HG03469 (cell line): ENCODE measurements around the gene MAP3K4.

ENCODE experiments used
- ATAC-seq: cut with Tn5 transposase; IDR thresholded peaks from one replicate; pipeline ENCODE4 v1.9.1; 2021; ENCODE audit warnings: mild to moderate bottlenecking, moderate library complexity, moderate number of reproducible peaks; ENCODE audit not compliant: unreplicated experiment

The MAP3K4 gene

DNA sequence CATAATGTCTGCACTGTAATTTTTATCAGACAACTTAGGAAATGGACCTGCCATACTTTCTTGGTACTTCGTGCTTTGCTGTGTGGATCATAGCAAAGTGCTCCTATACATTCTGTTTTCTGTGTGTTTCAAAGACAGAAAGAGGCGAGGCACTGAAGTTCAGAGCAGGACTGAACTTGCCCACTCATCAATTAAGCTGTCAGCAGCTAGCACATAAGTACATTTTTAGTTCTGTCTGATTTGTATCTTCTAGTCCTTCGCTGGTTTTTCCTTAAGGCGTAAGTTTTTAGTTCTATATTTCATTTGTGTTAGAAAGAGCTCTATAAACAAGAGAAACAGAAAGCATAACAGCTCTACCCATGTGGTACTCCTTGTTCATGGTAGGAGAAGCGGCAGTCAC lies 42.1 kb downstream of the MAP3K4 start:
- no peak for ATAC-seq

DNA sequence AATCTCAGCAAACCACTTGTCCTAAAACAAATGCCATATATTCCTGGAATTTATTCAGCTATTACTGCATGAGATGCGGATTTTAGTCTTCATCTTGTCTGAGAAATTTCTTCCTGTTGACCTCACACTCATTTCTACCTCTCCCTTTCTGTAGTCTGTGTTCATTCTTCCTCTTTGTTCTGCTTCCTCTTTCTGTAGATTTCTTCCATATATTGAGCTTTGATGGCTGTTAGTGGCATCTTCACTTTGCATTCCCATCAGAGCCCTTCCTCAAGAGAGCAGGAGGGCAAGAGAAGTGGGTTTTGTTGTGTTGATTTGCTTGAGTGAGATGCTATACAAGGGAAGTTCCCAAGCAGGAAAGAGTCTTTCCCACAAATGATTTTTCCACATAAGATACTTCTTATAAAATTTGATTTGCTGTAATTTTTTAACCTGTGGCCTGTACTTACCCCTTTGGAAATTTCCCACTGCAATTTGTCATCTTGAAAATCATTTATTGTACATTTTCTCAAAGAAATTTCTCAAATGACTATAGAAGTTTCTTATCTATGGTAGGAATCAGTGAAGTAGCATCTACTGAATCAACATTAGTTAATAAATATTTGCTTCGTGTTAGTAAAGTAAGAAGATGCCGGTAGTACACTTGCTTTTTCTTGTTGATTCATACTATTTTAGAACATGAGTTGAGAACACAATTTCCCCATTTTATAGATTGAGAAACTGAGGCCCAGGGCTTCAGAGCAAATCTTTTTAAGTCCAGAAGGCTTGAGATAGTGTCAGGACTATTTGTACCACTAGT lies 43.8 kb downstream of the MAP3K4 start:
- ATAC-seq: peak; percentile 27

DNA sequence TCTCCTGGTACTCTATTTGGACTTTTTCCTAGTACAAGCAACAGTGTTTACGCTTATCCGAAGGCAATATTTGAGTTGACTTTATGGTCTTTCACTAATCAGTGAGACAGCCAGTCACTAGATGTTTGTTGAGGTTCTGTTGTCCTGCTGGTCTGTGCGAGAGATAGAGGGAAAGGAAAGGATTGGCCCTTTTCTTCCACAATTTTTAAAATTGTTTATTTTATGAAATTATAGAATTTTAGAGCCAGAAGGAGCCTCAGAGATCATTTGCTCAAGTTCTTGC lies 44.4 kb downstream of the MAP3K4 start:
- no peak for ATAC-seq

DNA sequence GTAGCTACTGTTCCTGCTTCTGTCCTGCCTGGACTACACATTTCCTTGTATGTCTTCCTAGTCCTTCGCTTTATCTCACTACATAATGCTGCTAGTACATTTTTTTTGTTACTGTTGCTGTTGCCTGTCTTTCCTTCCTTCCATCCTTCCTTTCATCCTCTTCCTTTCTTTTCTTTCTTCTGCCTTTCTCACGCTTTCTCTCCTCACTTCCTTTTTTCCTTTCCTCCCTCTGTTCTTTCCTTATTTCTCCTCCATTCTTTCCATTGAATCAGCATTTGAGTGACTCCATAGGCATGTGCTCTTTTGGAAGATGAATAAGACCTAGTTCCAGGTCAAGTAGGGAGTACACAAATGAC lies 46.3 kb downstream of the MAP3K4 start:
- no peak for ATAC-seq

DNA sequence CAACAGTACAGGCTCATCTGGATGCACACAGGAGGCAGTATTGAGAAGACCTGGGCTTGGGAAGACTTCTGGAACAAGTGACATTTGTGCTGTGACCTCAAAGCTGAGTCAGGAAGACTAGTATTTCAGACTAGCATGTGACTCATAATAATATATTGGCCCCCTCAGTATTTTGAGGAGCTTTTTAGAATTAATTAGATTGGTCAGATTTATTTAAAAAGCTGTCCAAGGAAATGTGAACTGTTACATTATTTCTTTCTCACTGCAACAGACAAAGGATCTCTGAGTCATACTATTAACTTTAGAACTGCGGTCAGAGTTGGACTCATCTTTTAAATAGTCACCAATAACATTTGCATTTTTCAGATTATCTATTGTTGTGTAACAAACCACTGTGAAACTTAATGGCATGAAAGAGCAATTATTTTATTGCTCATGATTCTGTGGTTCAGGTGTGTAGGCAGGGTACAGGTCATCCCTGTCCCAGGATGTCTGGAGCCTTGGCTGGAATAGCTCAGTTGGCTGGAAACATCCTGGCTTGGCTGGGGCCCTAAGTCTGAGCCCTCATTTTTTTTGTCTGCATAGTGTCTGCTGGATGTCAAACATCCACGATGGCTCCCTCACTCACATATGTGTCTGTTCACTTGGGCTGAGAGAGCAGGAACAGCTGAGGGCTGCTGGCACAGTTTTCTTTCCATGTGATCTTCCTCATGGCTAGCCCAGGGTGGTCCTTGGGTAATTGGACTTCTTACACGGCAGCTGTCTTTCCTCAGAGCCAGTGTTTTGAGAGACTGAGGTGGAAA lies 46.9 kb downstream of the MAP3K4 start:
- ATAC-seq: peak; percentile 91

DNA sequence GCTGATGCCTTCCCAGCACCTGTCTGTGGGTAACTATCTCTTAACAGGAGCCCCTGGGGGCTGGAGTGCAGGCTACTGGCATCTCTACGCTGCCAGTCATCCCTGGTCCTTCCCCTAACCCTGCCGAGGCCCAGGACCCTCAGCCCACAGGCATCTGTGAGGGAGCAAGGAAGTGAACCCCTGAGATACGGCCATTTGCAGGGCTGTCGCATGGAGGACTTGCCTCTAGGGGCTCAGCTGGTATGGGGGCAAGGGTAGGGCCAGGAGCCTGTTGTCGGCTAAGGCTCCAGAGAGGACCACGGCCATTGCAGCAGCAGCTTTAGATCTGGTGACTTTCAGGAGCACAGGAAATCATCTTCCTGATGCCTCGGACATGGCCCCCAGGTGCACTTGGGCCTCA lies 49.7 kb downstream of the MAP3K4 start:
- no peak for ATAC-seq

DNA sequence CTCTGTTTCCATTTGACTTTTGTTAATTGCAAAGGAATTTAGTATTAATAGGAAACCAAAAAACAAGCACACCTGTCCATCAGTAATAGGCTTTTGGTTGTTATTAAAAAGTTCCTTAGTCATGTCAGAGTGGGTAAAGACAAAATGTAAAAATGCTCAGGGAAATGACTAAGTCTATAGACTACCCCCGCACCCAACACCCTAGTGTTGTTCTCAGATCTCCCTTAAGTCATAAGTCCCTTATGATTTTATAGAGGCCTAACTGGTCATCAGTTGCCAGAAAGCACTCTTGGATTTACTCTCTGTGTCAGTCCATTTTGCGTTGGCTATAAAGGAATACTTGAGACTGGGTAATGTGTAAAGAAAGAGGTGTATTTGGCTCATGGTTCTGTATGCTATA lies 52.8 kb downstream of the MAP3K4 start:
- no peak for ATAC-seq

DNA sequence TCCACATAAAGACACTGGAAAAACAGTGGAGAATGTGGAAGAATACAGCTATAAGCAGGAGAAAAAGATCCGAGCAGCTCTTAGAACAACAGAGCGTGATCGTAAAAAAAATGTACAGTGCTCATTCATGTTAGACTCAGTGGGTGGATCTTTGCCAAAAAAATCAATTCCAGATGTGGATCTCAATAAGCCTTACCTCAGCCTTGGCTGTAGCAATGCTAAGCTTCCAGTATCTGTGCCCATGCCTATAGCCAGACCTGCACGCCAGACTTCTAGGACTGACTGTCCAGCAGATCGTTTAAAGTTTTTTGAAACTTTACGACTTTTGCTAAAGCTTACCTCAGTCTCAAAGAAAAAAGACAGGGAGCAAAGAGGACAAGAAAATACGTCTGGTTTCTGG lies 57.1 kb downstream of the MAP3K4 start:
- no peak for ATAC-seq

DNA sequence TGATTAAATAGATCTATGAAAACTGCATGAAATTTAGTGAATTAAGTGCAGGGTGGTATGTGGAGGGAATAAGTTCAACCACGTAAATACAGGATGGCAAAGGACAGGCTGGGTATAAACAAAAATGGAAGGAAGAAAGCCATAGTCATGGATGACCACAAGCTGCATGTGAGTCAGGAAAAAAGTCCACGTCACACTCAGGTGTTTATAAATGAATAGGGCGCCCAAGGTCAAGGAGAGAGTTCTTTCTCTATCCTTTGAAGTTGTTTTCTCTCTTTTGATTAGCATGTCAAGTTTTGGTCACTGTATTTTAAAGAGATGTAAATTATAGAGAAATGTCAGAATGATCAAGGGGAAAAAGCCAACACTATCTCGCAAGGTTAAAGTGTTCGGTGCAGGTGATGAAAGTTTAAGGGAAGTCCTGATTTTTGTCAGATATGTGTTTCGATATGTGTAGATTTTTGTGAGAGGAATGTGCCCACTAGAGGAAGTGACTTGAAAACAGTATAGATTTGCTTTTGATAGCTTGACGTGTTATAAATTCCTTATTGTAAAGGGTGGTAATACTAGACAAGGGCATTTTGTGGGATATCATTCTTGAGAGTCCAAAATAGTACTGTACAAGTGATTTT lies 58.7 kb downstream of the MAP3K4 start:
- no peak for ATAC-seq

DNA sequence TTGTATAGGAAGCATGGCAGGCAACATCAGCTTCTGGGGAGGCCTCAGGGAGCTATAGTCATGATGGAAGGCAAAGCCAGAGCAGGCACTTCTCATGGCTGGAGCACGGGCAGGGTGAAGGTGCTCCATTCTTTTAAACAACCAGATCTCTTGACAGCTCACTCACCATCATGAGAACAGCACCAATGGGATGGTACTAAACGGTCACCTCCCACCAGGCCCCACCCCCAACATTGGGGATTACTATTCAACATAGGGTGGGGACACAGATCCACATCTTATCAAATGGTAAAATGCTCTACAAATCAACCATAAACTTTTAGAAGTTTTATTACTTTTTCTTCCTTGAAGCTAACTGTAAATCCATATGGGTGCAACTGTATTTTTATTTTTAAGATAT lies 61.5 kb downstream of the MAP3K4 start:
- ATAC-seq: no peak

DNA sequence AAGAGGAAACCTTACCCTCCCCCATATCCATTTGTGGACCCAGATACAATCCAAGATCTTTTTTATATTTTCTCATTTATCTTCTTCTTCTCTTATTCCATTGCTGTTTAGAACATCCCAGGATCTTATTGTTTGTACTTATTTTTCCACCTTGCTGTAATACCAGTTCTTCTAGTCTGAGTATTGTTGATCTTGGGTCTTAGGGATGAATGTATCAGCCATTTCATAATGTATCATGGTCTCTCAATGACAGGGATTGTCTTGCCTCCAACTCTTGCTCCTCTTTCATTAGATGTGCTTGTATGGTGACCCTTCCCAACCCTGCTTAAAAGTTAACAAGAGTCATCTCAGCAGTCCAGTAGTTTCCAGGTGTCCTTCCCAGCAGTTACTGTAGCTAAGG lies 63.3 kb downstream of the MAP3K4 start:
- ATAC-seq: no peak

DNA sequence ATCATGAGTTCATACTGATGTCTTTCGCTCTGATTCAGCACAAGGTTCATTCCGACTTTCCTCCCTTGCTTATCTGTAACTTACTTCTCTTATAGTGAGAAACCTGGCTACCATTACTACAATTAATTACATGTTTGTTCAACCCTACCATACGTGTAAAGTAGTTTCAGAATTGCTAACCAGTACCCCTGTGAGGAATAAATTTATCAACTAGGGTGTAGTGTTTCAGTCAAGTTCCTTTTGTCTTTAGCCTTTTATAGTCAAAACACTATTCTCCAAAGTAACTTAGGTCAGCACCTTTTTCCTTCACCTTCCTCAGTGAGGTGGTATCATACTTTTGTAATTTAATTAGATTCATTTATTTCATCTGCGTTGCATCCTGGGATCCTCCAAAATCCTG lies 64.9 kb downstream of the MAP3K4 start:
- ATAC-seq: peak; percentile 49

DNA sequence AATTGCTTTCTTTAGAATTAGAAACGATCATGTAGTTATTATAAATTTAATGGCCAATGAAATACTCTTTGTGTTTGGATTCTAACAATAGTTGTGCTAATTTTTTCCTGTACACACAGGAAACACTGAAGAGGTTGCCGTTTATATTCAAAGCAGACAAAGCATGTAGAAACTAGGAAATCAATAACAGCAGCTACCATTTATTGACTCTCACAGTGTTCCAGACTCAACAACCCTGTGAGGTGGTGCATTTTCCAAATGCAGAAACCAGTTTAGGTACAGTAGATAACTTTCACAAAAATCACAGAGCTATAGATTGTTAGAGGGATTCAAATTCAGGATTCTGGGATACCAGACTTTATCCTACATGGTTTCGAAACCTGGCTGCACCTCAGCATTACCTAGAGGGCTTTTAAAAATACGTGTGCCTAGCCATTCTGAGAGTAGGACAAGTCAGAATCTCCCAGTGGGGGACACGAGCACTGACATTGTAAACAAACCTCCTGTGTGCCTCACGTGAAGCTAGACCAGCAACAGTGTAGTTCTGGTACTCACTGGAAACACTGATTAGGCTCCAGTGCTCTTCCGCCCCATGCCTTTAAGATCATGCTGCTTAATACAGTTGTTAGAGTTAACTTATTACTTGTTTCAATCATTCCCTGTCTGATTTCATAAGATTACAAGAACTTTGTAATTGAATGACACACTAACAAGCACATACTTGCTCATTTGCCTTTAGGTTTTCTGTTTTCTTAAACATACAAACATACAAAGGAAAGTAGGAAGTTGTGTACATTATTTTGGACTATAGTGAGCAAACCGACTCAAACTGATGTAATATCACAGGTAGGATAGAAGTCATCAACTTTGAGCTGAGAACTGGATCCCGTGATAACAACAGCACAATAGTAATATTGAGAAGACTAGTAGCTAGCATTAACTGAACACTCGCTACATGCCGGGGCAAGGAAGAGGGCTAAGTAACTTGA lies 65.8 kb downstream of the MAP3K4 start:
- ATAC-seq: no peak

DNA sequence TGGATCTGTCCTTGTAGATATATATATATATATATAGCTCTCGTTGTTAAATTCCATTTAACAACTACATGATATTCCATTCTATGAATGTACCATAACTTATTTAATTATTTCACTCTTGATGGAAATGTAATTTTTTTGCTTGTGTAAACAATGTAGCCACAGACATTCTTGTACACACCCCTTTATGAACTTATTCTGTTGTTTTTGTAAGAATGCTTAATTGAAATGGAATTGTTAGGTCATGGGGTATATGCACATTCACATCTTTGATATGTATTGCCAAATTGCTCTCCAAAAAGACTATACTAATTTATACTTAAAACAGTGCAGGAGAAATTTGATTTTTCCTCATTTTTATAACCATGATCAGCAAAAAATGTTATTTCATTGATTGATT lies 67.2 kb downstream of the MAP3K4 start:
- ATAC-seq: no peak

DNA sequence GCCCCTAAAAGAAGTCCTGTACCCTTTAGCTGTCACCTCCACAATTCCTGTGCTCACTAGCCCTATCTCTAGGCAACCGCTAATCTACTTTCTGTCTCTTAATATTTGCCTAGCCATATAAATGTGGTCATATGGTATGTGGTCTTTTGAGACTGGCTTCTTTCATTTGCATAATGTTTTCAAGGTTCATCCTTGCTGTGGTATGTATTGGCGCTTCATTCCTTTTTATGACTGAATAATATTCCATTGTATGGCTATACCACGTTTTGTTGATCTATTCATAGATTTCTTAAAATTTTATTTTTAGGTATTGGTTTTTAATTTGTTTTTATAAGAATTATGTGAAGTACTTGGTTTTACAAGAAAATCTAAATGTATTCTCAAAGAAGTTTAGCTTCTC lies 70.0 kb downstream of the MAP3K4 start:
- ATAC-seq: no peak

DNA sequence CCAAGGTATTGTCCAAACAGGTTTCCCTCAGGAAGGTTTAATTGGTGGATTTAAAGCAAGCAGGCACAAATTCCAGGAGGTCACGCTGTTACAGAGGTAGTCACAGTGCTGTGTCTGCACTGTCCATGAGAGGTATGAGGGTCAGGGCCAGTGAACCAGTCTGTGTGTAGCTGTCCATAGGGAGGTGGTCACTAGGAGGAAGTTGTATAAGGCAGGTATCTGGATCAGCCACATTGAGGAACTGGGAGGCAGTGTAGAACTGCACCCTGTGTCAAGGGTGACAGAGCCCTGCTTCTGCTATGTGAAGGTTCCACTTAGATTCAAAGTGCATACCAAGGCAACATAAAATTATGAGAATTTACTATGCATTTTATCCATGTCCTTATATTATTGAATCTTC lies 73.3 kb downstream of the MAP3K4 start:
- ATAC-seq: no peak

DNA sequence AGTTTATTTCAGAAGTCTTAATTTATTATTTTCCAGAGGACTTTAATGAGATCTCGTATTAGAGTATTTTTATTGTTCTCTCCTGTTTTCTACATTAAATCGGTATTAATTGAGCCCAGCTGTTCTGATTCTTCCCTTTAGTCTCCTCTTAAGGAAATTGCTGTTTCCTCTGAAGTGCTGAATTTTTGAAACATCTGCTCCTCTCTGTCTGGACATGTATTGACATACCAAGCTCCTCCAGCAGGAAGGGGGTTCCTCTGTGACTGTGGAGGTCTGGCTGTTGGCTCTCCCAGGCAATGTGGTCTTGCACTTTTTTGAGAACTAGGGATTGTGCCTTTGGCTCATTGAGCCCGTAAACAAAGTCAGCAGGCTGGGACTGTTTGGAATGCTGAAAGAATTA lies 74.9 kb downstream of the MAP3K4 start:
- ATAC-seq: no peak

DNA sequence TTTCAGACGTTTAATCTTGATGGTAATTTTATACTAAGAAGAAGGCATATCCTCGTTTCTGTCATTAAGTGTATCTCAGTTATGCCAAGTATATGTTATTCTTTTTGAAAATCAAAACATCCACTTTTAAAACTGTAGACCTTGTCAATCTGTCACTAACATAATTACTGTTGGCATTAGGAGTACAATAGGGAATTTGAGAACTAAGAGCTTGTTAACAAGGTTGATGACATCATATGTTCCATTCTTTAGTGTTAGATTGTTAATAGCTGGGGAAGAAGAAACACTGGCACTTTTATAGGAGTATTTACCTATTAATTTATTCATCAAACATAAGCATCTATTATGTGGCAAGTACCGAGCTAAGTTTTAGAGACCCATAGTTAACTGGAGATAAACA lies 76.2 kb downstream of the MAP3K4 start:
- no peak for ATAC-seq

DNA sequence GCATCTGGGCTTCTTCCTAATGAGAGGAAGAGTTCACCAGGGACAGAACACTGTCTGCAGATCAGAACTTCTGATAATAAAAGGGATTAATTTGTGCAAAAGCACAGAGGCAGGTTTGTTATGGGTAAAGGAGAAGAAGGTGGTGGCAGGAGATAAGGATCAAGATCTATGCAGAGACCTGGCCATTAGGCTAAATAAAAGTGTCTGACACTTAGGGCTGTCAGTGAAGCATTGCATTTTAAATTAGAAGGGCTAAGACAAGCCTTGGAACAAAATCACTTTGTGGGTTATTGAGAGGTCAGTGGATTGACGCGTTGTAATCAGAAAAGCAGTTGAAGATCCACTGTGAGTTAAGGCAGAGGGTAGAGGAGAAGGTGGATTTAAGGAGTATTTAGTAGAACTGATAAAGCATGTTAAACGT lies 76.8 kb downstream of the MAP3K4 start:
- no peak for ATAC-seq

DNA sequence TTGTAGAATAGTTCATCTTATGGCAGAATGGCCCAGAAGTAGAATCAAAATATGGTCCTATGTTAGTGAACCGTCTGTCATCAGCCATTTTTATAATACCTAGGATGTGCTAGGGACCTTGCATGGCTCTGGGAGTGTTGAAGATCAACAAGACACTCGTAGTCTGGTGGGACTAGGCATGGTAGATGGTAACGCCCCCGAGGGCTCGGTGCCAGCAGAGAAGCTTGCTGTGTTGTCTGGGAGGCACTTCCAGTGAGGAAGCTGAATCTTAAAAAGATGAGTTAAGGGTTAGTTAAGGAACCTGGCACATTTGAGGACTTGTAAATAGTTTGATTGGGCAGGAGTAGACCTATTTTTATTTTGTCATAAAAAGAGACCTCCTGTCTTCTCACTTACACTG lies 82.4 kb downstream of the MAP3K4 start:
- ATAC-seq: no peak

DNA sequence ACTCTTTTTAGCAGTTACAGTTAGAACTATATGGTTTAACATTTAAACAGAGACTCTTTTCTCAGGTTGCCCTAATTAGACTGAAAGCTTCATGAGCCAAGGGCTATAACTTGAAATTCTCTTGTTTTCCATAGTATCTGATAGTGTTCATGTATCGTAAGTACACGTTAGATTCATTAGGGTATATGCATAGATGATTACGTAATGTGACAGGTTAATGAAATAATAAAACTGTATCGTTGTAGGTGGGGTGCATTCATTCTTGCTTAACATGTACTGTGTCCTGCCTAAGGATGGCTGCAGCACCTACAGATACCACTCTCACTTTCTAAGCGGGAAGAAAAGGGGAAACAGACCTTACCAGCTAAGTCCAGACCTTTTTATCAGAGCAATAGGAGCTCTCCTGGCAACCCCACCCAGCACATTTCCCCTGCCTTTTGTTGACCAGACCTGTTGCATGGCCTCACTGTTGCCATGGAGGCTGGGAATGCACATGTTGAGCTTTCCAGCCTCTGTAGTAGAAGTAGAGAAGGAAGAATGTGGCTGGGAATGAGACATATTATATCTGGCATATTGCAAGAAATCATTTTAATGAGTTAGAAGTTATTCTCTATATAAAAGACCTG lies 83.0 kb downstream of the MAP3K4 start:
- no peak for ATAC-seq
